EL (cell line): ENCODE measurements around the gene EN2.

Experiments used
- DNase-seq: peaks from one replicate; pipeline ENCODE4 v3.0.0-alpha.2; 2016

EN2 gene

GRCh38 chr7:155451840-155452239, 6.1 kb upstream of the EN2 start:
- DNase-seq = no peak

GRCh38 chr7:155452505-155453295, 5.2 kb upstream of the EN2 start:
- no peak for DNase-seq

GRCh38 chr7:155453296-155454182, 4.4 kb upstream of the EN2 start:
- DNase-seq = no peak

- no peak for DNase-seq
Observed at GRCh38 chr7:155454183-155455112, 3.5 kb upstream of the EN2 start.

- no peak for DNase-seq
Observed at GRCh38 chr7:155455132-155455693, 2.7 kb upstream of the EN2 start.

GRCh38 chr7:155455776-155456737, 1.9 kb upstream of the EN2 start:
- no peak for DNase-seq

GRCh38 chr7:155456738-155457543, 988 bp upstream of the EN2 start:
- DNase-seq = peak; percentile 10

- DNase-seq = no peak
Observed at GRCh38 chr7:155457544-155458110, 302 bp upstream of the EN2 start.

- DNase-seq = no peak
Observed at GRCh38 chr7:155458878-155459699, 1.2 kb downstream of the EN2 start.

GRCh38 chr7:155459700-155460461, 2.0 kb downstream of the EN2 start:
- no peak for DNase-seq

GRCh38 chr7:155460926-155461613, 3.1 kb downstream of the EN2 start:
- DNase-seq = no peak

- no peak for DNase-seq
Observed at GRCh38 chr7:155461631-155462030, 3.7 kb downstream of the EN2 start.

- DNase-seq = no peak
Observed at GRCh38 chr7:155462163-155462735, 4.3 kb downstream of the EN2 start.

GRCh38 chr7:155463114-155463811, 5.3 kb downstream of the EN2 start:
- DNase-seq = no peak

- no peak for DNase-seq
Observed at GRCh38 chr7:155464183-155464582, 6.3 kb downstream of the EN2 start.

- DNase-seq = no peak
Observed at GRCh38 chr7:155464948-155465739, 7.2 kb downstream of the EN2 start.
